ENCODE measurements around the gene NKAPL.

Gene NKAPL

DNA sequence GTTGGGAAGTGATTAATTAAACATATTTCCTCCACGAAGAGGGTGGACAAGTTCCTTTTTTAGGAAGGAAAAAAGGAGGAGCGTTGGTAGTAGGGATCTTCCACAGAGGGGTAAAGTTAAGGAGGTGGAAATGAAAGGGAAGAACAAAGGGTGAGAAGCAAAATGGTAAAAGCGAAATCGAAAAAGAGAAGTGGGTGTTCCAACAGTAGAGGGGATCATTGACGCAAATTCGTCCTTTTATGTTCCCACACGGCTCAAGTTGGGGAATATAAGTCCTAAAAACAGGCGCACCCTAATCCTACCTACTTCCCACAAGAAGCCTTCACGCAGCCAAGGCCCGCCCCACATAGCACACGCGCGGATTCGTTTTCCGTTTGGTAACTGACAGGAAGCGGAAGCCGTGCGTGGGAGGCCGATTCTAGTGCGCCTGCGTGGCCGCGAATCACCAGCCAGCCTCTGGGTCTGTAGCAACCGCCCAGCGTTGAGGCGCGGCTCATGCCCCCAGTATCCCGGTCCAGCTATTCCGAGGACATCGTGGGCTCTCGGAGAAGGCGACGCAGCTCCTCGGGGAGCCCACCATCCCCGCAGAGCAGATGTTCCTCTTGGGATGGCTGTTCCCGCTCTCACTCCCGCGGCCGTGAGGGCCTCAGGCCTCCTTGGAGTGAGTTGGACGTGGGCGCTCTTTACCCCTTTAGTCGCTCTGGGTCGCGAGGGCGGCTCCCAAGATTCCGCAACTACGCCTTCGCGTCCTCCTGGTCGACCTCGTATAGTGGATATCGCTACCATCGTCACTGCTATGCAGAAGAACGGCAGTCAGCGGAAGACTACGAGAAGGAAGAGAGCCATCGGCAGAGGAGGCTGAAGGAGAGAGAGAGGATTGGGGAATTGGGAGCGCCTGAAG is at the start of gene NKAPL:
Gene NKAPL (plus strand): TSS at position 421 of the 901 bp plus-strand sequence. CDS start 75 bp downstream, at position 496.
- DNase-seq (ENCODE audit: low spot score): peak; percentile 81
- peak within 1 kb of the TSS; percentile 71 for H3K4me3 ChIP-seq
- no peak for TF ChIP-seq CTCF (IDR thresholded peaks at IDR 0.05)
- peak within 1 kb of the TSS in 1 of 2 donors; percentile 24 for H3K27ac ChIP-seq

GRCh38 chr6:28209753-28210535 is 49.2 kb upstream of the NKAPL start:
- no peak for TF ChIP-seq CTCF (IDR thresholded peaks at IDR 0.05)
- H3K4me3 ChIP-seq: no peak overlapping the region
- no peak overlapping the region for H3K27ac ChIP-seq
- no peak for DNase-seq (ENCODE audit: low spot score)

DNA sequence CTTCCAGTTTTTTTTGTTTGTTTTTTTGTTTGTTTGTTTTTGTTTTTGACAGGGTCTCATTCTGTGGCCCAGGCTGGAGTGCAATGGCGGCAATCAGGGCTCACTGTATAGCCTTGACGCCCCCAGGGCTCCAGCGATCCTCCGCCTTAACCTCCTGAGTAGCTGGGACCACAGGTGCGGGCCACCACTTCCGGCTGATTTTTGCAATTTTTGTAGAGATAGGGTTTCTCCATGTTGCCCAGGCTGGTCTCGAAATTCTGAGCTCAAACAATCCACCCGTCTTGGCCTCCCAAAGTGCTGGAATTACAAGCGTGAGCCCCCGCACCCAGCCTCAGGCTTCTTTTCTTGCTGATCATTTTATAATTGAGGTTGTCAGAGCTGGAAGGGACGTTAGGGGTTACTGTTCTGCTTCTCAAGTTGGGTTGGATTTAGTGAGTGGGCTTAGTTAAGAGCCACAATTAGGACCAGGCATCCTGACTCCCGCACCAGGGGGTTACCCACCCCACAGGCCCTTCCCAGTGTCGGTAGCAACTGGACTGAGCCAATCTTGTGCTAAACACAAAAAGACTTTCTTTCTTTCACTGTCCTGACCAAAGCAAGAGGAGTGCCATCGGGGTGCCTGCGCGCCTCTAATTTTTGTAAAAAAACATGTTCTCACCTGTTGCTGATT is 47.1 kb upstream of the NKAPL start:
- Histone ChIP-seq H3K4me3 (peak overlapping the region; percentile 50), H3K27ac (no peak overlapping the region)
- no peak for TF ChIP-seq CTCF (IDR thresholded peaks at IDR 0.05)
- no peak for DNase-seq (ENCODE audit: low spot score)

GRCh38 chr6:28212510-28213212 is 46.4 kb upstream of the NKAPL start:
- DNase-seq (ENCODE audit: low spot score): no peak
- Histone ChIP-seq H3K4me3 (peak overlapping the region; percentile 50), H3K27ac (no peak overlapping the region)
- no peak for TF ChIP-seq CTCF (IDR thresholded peaks at IDR 0.05)

GRCh38 chr6:28213213-28213523 is 45.9 kb upstream of the NKAPL start:
- Histone ChIP-seq H3K4me3 (peak overlapping the region; percentile 50), H3K27ac (no peak overlapping the region)
- no peak for TF ChIP-seq CTCF (IDR thresholded peaks at IDR 0.05)
- no peak for DNase-seq (ENCODE audit: low spot score)

- no peak for DNase-seq (ENCODE audit: low spot score)
- no peak overlapping the region for H3K4me3 ChIP-seq
- no peak for TF ChIP-seq CTCF (IDR thresholded peaks at IDR 0.05)
- H3K27ac ChIP-seq: no peak overlapping the region
These were observed 43.7 kb upstream of the NKAPL start for GRCh38 chr6:28215425-28215824.

Data from coronary artery (tissue), 2 donors.